H1 (cell line): ENCODE results near the gene ZNF106.

Experiments
- ATF3 ChIP-seq: IDR thresholded peaks from 2 replicates; pipeline ENCODE4 v1.6.1; 2011; ENCODE audit warnings: low read depth, mild to moderate bottlenecking, low read length; ENCODE audit not compliant: insufficient read depth
- CBX5 ChIP-seq: fragments of 300-800, 300-1000 bp; sonication (generic); IDR thresholded peaks from 2 replicates; pipeline ENCODE4 v1.7.1; 2016; ENCODE audit warnings: antibody characterized with exemption, low read length, low read depth
- EZH2 ChIP-seq: fragments of 200-600 bp; sonication (generic); IDR thresholded peaks from 2 replicates; pipeline ENCODE4 v1.7.1; 2012; ENCODE audit warnings: low read depth, mild to moderate bottlenecking, moderate library complexity, low read length, inconsistent platforms; ENCODE audit not compliant: severe bottlenecking
- JUND ChIP-seq: IDR thresholded peaks from 2 replicates; pipeline ENCODE4 v1.6.1; 2011; ENCODE audit warnings: mild to moderate bottlenecking, improper control_type of control experiment, low read length
- POLR2A ChIP-seq, 2 experiments: IDR thresholded peaks; 1 replicate in 1 of 2; 2 replicates in 1 of 2; pipeline ENCODE4 v1.6.1; 2011; ENCODE audit warnings: low read depth in 2 of 2, low read length in 2 of 2, mild to moderate bottlenecking in 2 of 2; ENCODE audit errors: control extremely low read depth in 1 of 2
- RFX5 ChIP-seq: IDR thresholded peaks from 2 replicates; pipeline ENCODE4 v1.6.1; 2011; ENCODE audit warnings: low read depth, low read length, improper control_type of control experiment, borderline replicate concordance
- RXRA ChIP-seq: IDR thresholded peaks from 2 replicates; pipeline ENCODE4 v1.6.1; 2011; ENCODE audit warnings: low read depth, mild to moderate bottlenecking, low read length, moderate library complexity; ENCODE audit not compliant: insufficient read depth
- SAP30 ChIP-seq: fragments of 300-600 bp; sonication (generic); IDR thresholded peaks from 2 replicates; pipeline ENCODE4 v1.7.1; 2012; ENCODE audit warnings: low read length, moderate library complexity, mild to moderate bottlenecking, inconsistent platforms; ENCODE audit not compliant: insufficient read depth, insufficient replicate concordance
- YY1 ChIP-seq: IDR thresholded peaks from 2 replicates; pipeline ENCODE4 v1.6.1; 2011; ENCODE audit warnings: low read depth, mild to moderate bottlenecking, low read length
- ZNF274 ChIP-seq: IDR thresholded peaks from 2 replicates; pipeline ENCODE4 v1.7.0; 2012; ENCODE audit warnings: low read length, borderline replicate concordance; ENCODE audit errors: extremely low read depth
- TF ChIP-seq, protein P1 (sequence below), 3 experiments: IDR thresholded peaks; 1 replicate in 2 of 3; 2 replicates in 1 of 3; pipeline versions ENCODE4 v1.5.1 to v1.6.1; 2011; ENCODE audit warnings: low read length in 3 of 3, mild to moderate bottlenecking in 3 of 3, inconsistent platforms in 2 of 3, low read depth in 1 of 3, moderate library complexity in 1 of 3; ENCODE audit not compliant: insufficient read depth in 1 of 3; ENCODE audit errors: control extremely low read depth in 1 of 3

GRCh38 chr15:42402455-42403205, 88.3 kb downstream of the ZNF106 start:
- TF ChIP-seq POLR2A (IDR thresholded peaks at IDR 0.05; ENCODE audit: control extremely low read depth in 1 of 2, low read depth in 2 of 2, low read length in 2 of 2) (no peak), RXRA (no peak), SAP30 (no peak), ZNF274 (no peak), RFX5 (no peak), EZH2 (no peak), JUND (no peak), YY1 (no peak), ATF3 (no peak), CBX5 (no peak)
- TF ChIP-seq, protein P1, sequence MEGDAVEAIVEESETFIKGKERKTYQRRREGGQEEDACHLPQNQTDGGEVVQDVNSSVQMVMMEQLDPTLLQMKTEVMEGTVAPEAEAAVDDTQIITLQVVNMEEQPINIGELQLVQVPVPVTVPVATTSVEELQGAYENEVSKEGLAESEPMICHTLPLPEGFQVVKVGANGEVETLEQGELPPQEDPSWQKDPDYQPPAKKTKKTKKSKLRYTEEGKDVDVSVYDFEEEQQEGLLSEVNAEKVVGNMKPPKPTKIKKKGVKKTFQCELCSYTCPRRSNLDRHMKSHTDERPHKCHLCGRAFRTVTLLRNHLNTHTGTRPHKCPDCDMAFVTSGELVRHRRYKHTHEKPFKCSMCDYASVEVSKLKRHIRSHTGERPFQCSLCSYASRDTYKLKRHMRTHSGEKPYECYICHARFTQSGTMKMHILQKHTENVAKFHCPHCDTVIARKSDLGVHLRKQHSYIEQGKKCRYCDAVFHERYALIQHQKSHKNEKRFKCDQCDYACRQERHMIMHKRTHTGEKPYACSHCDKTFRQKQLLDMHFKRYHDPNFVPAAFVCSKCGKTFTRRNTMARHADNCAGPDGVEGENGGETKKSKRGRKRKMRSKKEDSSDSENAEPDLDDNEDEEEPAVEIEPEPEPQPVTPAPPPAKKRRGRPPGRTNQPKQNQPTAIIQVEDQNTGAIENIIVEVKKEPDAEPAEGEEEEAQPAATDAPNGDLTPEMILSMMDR (IDR thresholded peaks at IDR 0.05; ENCODE audit: control extremely low read depth in 1 of 3, insufficient read depth in 1 of 3, low read depth in 1 of 3, low read length in 3 of 3): no peak
